Endothelial cell of umbilical vein (primary cell): Measurements from ENCODE around the gene RBP5. TPM values are rescaled to one million over a fixed set of nuclear protein-coding genes. Genes with fewer than 3 reads are reported as not detected.

ENCODE experiments used
- BruUV-seq: library from RNA; stranded (reverse); fragments of 400-500 nt; replicated peaks from 2 replicates; lab custom pipeline; 2021; lab: Mats Ljungman, UMichigan
- CTCF ChIA-PET: fragments of 300-600, 350-600 bp; sonication (Branson Sonifier 250); formaldehyde crosslinking; loops from one replicate; lab custom pipeline; 2021; ENCODE audit warnings: antibody characterized with exemption, inconsistent platforms; lab: Charles Lee
- POLR2A ChIA-PET: fragments of 300-600, 350-600 bp; sonication (Branson Sonifier 250); formaldehyde crosslinking; loops from one replicate; lab custom pipeline; 2021; ENCODE audit warnings: antibody characterized with exemption, inconsistent platforms; lab: Charles Lee
- DNase-seq: peaks from one replicate; pipeline ENCODE4 v3.0.0-alpha.2; 2011; ENCODE audit warnings: low read depth, low spot score
- FAIRE-seq: peaks from 2 replicates; lab custom pipeline; 2011; peaks lifted over from hg19 to GRCh38; lab: Jason Lieb, UNC
- H2AFZ ChIP-seq: 2 replicates; pipeline ENCODE4 v1.6.0; 2012; ENCODE audit warnings: low read depth, low read length, control low read depth, inconsistent platforms
- H3K27ac ChIP-seq: 2 replicates; pipeline ENCODE4 v1.5.1; 2011; ENCODE audit warnings: low read depth, mild to moderate bottlenecking, control low read depth, low read length, moderate library complexity; ENCODE audit not compliant: insufficient read depth
- H3K27me3 ChIP-seq, 2 experiments: 2 replicates each; pipeline versions ENCODE4 v1.6.0 to v1.6.1; 2011; ENCODE audit warnings: low read length in 2 of 2, mixed read lengths in 1 of 2; ENCODE audit not compliant: control insufficient read depth in 2 of 2, insufficient read depth in 2 of 2
- H3K36me3 ChIP-seq, 2 experiments: 2 replicates in 1 of 2; 3 replicates in 1 of 2; pipeline ENCODE4 v1.5.1; 2011; ENCODE audit warnings: low read length in 2 of 2, mild to moderate bottlenecking in 1 of 2, moderate library complexity in 1 of 2; ENCODE audit not compliant: control insufficient read depth in 2 of 2, insufficient read depth in 2 of 2; ENCODE audit errors: extremely low read depth in 1 of 2
- H3K4me1 ChIP-seq: 3 replicates; pipeline ENCODE4 v1.5.1; 2011; ENCODE audit warnings: mild to moderate bottlenecking, low read length; ENCODE audit not compliant: control insufficient read depth, insufficient read depth; ENCODE audit errors: extremely low read depth
- H3K4me2 ChIP-seq: 2 replicates; pipeline ENCODE4 v1.6.1; 2011; ENCODE audit warnings: low read length, control low read depth, mixed read lengths; ENCODE audit not compliant: insufficient read depth
- H3K4me3 ChIP-seq, 3 experiments: fragments of 200-600 bp in 1 of 3; sonication (generic), shearing (Covaris generic) in 1 of 3; replicated peaks in 1 of 3; 2 replicates each; pipeline ENCODE4 v1.5.1; 2011 to 2016; ENCODE audit warnings: control low read depth in 3 of 3, low read length in 3 of 3, mild to moderate bottlenecking in 2 of 3, inconsistent platforms in 1 of 3, low read depth in 1 of 3, moderate library complexity in 1 of 3; ENCODE audit not compliant: insufficient read depth in 1 of 3
- H3K79me2 ChIP-seq: 2 replicates; pipeline ENCODE4 v1.6.0; 2012; ENCODE audit warnings: low read length, inconsistent platforms; ENCODE audit not compliant: control insufficient read depth, insufficient read depth
- H3K9ac ChIP-seq: replicated peaks from 2 replicates; pipeline ENCODE3; 2011; ENCODE audit warnings: low read length, control low read depth; ENCODE audit not compliant: insufficient read depth; ENCODE audit errors: extremely low read depth
- H3K9me1 ChIP-seq: replicated peaks from 3 replicates; pipeline ENCODE4 v1.6.0; 2011; ENCODE audit warnings: mild to moderate bottlenecking, low read length; ENCODE audit not compliant: control insufficient read depth, insufficient read depth; ENCODE audit errors: extremely low read depth
- H3K9me3 ChIP-seq: replicated peaks from 2 replicates; pipeline ENCODE4 v1.5.1; 2012; ENCODE audit warnings: low read length, inconsistent platforms; ENCODE audit not compliant: control insufficient read depth, insufficient read depth
- H4K20me1 ChIP-seq: replicated peaks from 2 replicates; pipeline ENCODE3; 2011; ENCODE audit warnings: mild to moderate bottlenecking, low read length; ENCODE audit not compliant: control insufficient read depth, insufficient read depth; ENCODE audit errors: extremely low read depth
- CTCF ChIP-seq, 2 donors: IDR thresholded peaks; 1 replicate in 1 of 2; 2 replicates in 1 of 2; pipeline ENCODE4 v1.5.1; 2011; ENCODE audit warnings: low read length in 2 of 2, mild to moderate bottlenecking in 2 of 2, moderate library complexity in 2 of 2, control low read depth in 1 of 2, inconsistent platforms in 1 of 2, low read depth in 1 of 2; ENCODE audit not compliant: insufficient read depth in 1 of 2; ENCODE audit errors: extremely low read depth in 1 of 2
- EZH2 ChIP-seq: IDR thresholded peaks from 2 replicates; pipeline ENCODE4 v1.6.1; 2012; ENCODE audit warnings: borderline replicate concordance, low read depth, mild to moderate bottlenecking, moderate library complexity, low read length, inconsistent platforms; ENCODE audit not compliant: severe bottlenecking
- POLR2A ChIP-seq: IDR thresholded peaks from 2 replicates; pipeline ENCODE4 v1.6.1; 2012; ENCODE audit warnings: low read depth, mild to moderate bottlenecking, control low read depth, low read length
- dilution Hi-C: fragments of 300-500 bp; cut with MboI; formaldehyde crosslinking; loops from one replicate; pipeline ENCODE4 v1.15.0; 2019; ENCODE audit warnings: low sequenced_read_pairs; ENCODE audit not compliant: extremely low pct_ligation_motif_present
- intact Hi-C: fragments of 100-400 bp; cut with micrococcal nuclease; formaldehyde crosslinking; loops from one replicate; pipeline ENCODE4 v1.10.0; 2022
- polyA plus RNA-seq, 4 experiments: library from polyadenylated mRNA; depleted of rRNA in 3 of 4; stranded (reverse) in 3 of 4; unstranded in 1 of 4; fragments of >200 nt; gene quantifications; 2 replicates each; pipeline versions ENCODE4 v1.2.1 to v1.2.3, GENCODE V29; 2011 to 2012; ENCODE audit warnings: missing spikeins in 1 of 4
- total RNA-seq: library from RNA; stranded (reverse); gene quantifications from 2 replicates; pipeline ENCODE4 v1.2.3, GENCODE V29; 2021

Gene RBP5
- total and polyA plus RNA-seq, 2 donors (not counting 3 experiments of a cell fraction or from before 2014, with no cell fraction given) = 0.12 TPM; not detected in 1

GRCh38 chr12:7142056-7142644 is 13.5 kb upstream of the RBP5 start:
- peak; percentile 81 to 86 for TF ChIP-seq CTCF (IDR thresholded peaks at IDR 0.05; ENCODE audit: extremely low read depth in 1 of 2, insufficient read depth in 1 of 2, low read depth in 1 of 2, low read length in 2 of 2)
- no peak for TF ChIP-seq POLR2A
- TF ChIP-seq EZH2 = no peak
- intact Hi-C loops (loop anchor here (1.0 kb wide), 4 partner anchors 8 to 496 kb away; no protein-coding TSS in a partner anchor), dilution Hi-C loops (no loop called here)
- Histone ChIP-seq H3K9me1 (no peaks in the 10 kb centered on the region), H3K9me3 (no peaks in the 10 kb centered on the region), H2AFZ (no peak overlapping the region), H3K9ac (no peak overlapping the region), H3K4me3 (no peak overlapping the region), H3K27me3 (no peaks in the 10 kb centered on the region), H4K20me1 (no peaks in the 10 kb centered on the region), H3K4me1 (no peaks in the 10 kb centered on the region), H3K27ac (no peak overlapping the region), H3K79me2 (no peaks in the 10 kb centered on the region), H3K4me2 (no peak overlapping the region), H3K36me3 (peaks cover 0 to 4% of the 10 kb centered on the region in 2 experiments)
- FAIRE-seq (peak; percentile 93), DNase-seq (peak; percentile 58)
- CTCF ChIA-PET = interaction anchor here (0.6 to 3.3 kb wide), 20 partner anchors 9 to 665 kb away, joined by 3 to 33 read pairs (median 4); partner anchors contain the start of genes CLSTN3 and PEX5
- POLR2A ChIA-PET = interaction anchor here (0.7 kb wide), 1 partner anchor 199 kb away, joined by 5 read pairs; the partner anchor contains the start of gene RNU7-1
- BruUV-seq = no TSS peak
